Measurements from ENCODE around the gene TIMP3.

DNA sequence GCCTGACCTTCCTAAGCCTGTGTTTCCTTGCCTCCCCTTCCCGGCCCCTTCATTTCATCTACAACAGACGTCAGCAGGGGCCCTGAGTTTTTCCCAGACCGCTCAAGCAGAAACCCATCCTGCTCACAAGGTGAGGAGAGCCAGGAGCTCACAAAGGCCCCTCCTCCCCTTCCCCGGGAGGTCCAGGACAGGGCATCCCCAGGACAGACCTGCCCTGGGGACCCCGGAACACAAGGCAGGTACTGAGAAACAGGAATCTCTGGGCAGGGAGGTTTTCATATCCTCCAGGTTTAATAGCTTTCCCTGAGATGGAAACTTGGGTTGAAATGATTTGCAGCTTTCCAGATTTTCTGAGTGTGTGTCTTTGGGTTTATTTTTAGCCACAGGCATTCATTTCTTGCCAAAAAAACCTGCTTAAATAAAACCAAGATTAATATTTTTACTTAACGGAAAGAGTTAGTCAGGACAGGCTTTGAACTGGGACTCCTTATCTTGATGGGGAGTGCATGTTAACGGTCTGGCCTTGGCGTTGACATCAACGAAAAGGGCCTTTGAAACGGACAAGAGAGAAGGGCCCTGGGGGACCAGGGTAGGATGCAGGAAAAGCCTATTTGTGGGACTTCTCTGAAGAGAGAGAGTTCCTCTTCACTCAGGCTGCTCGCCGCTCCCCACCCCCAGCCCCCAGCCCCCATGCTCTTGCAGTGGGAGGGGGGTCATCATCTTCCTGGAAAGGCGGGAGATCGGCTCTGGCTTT lies 38.5 kb downstream of the TIMP3 start:
- TF ChIP-seq, protein P1, sequence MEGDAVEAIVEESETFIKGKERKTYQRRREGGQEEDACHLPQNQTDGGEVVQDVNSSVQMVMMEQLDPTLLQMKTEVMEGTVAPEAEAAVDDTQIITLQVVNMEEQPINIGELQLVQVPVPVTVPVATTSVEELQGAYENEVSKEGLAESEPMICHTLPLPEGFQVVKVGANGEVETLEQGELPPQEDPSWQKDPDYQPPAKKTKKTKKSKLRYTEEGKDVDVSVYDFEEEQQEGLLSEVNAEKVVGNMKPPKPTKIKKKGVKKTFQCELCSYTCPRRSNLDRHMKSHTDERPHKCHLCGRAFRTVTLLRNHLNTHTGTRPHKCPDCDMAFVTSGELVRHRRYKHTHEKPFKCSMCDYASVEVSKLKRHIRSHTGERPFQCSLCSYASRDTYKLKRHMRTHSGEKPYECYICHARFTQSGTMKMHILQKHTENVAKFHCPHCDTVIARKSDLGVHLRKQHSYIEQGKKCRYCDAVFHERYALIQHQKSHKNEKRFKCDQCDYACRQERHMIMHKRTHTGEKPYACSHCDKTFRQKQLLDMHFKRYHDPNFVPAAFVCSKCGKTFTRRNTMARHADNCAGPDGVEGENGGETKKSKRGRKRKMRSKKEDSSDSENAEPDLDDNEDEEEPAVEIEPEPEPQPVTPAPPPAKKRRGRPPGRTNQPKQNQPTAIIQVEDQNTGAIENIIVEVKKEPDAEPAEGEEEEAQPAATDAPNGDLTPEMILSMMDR (IDR thresholded peaks at IDR 0.05) = no peak
- no peak for TF ChIP-seq POLR2A (IDR thresholded peaks at IDR 0.05)

Measured in body of pancreas (tissue), 4 donors.